MV-4-11 (cell line): ENCODE data around the gene SNX9.
A peak's percentile ranks its signal among the peaks of the same experiment; 100 is the strongest.
"Not testable (repeated sequence)": the region's sequence is repeated elsewhere in the genome, so short reads cannot be mapped to it uniquely, and the experiment has no call there.

Experiments
- DNase-seq: peaks from one replicate; lab custom pipeline; 2025; lab: John Stamatoyannopoulos, UW

The SNX9 gene

GRCh38 chr6:157954150-157955117, 131.4 kb downstream of the SNX9 start:
- DNase-seq: peak; percentile 44

- no peak for DNase-seq
Observed at GRCh38 chr6:157955675-157956074, 132.6 kb downstream of the SNX9 start.

- DNase-seq: no peak
Observed at GRCh38 chr6:157956171-157956730, 133.2 kb downstream of the SNX9 start.

- no peak for DNase-seq
Observed at GRCh38 chr6:157959451-157960227, 136.6 kb downstream of the SNX9 start.

- DNase-seq: no peak
Observed at GRCh38 chr6:157961153-157961831, 138.2 kb downstream of the SNX9 start.

- DNase-seq: no peak
Observed at GRCh38 chr6:157961832-157962575, 139.0 kb downstream of the SNX9 start.

- peak; percentile 83 for DNase-seq
Observed at GRCh38 chr6:157962601-157963302, 139.7 kb downstream of the SNX9 start.

- DNase-seq: peak; percentile 44
Observed at GRCh38 chr6:157964100-157964499, 141.1 kb downstream of the SNX9 start.

- no peak for DNase-seq
Observed at GRCh38 chr6:157965387-157965786, 142.3 kb downstream of the SNX9 start.

- no peak for DNase-seq
Observed at GRCh38 chr6:157966589-157966977, 143.5 kb downstream of the SNX9 start.

- DNase-seq: no peak
Observed at GRCh38 chr6:157967020-157967419, 144.0 kb downstream of the SNX9 start.

GRCh38 chr6:157967486-157967885, 144.4 kb downstream of the SNX9 start:
- DNase-seq: no peak

GRCh38 chr6:157972177-157972576, 149.1 kb downstream of the SNX9 start:
- not testable (repeated sequence) for DNase-seq

GRCh38 chr6:157974341-157974894, 151.4 kb downstream of the SNX9 start:
- no peak for DNase-seq

- no peak for DNase-seq
Observed at GRCh38 chr6:157974967-157975366, 151.9 kb downstream of the SNX9 start.

GRCh38 chr6:157975456-157975855, 152.4 kb downstream of the SNX9 start:
- no peak for DNase-seq

- no peak for DNase-seq
Observed at GRCh38 chr6:157976345-157977175, 153.5 kb downstream of the SNX9 start.

GRCh38 chr6:157977176-157977804, 154.2 kb downstream of the SNX9 start:
- no peak for DNase-seq
